Measurements from ENCODE around the gene MRPS34.
"Not testable (repeated sequence)": the region's sequence is repeated elsewhere in the genome, so short reads cannot be mapped to it uniquely, and the experiment has no call there.

Gene MRPS34

GRCh38 chr16:1747934-1748333 is 25.0 kb downstream of the MRPS34 start:
- no peak for DNase-seq

- no peak for DNase-seq
Measured at GRCh38 chr16:1746693-1747195, 26.2 kb downstream of the MRPS34 start.

GRCh38 chr16:1745900-1746692 is 26.8 kb downstream of the MRPS34 start:
- no peak for DNase-seq

- no peak for DNase-seq
Measured at GRCh38 chr16:1745181-1745899, 27.6 kb downstream of the MRPS34 start.

- no peak for DNase-seq
Measured at GRCh38 chr16:1744338-1744840, 28.5 kb downstream of the MRPS34 start.

- DNase-seq: no peak
Measured at GRCh38 chr16:1743376-1744337, 29.3 kb downstream of the MRPS34 start.

GRCh38 chr16:1741553-1742165 is 31.3 kb downstream of the MRPS34 start:
- no peak for DNase-seq

GRCh38 chr16:1740781-1741490 is 32.0 kb downstream of the MRPS34 start:
- no peak for DNase-seq

- DNase-seq: no peak
Measured at GRCh38 chr16:1740234-1740633, 32.7 kb downstream of the MRPS34 start.

GRCh38 chr16:1734816-1735215 is 38.1 kb downstream of the MRPS34 start:
- no peak for DNase-seq

GRCh38 chr16:1734123-1734522 is 38.8 kb downstream of the MRPS34 start:
- no peak for DNase-seq

GRCh38 chr16:1732551-1732987 is 40.4 kb downstream of the MRPS34 start:
- DNase-seq: not testable (repeated sequence)

- DNase-seq: no peak
Measured at GRCh38 chr16:1732071-1732470, 40.9 kb downstream of the MRPS34 start.

- DNase-seq: no peak
Measured at GRCh38 chr16:1731603-1732002, 41.3 kb downstream of the MRPS34 start.

- no peak for DNase-seq
Measured at GRCh38 chr16:1731073-1731472, 41.9 kb downstream of the MRPS34 start.

- DNase-seq: no peak
Measured at GRCh38 chr16:1729445-1729844, 43.5 kb downstream of the MRPS34 start.

GRCh38 chr16:1729026-1729425 is 43.9 kb downstream of the MRPS34 start:
- no peak for DNase-seq

GRCh38 chr16:1727651-1728624 is 45.0 kb downstream of the MRPS34 start:
- no peak for DNase-seq

- DNase-seq: no peak
Measured at GRCh38 chr16:1726661-1727502, 46.1 kb downstream of the MRPS34 start.
